ENCODE results near the gene KRTAP10-11. TPM values are rescaled to one million over a fixed set of nuclear protein-coding genes. Genes with fewer than 3 reads are reported as not detected.

KRTAP10-11 gene
- total RNA-seq, 1 donor from 2014 or later: not detected

- Histone ChIP-seq H2AFZ (ENCODE audit: low read depth, low read length) (no peak overlapping the region), H3K9ac (ENCODE audit: low read length) (no peak overlapping the region), H4K20me1 (ENCODE audit: insufficient read depth, low read length) (no peaks in the 10 kb centered on the region), H3K4me2 (ENCODE audit: low read length) (no peak overlapping the region), H3K79me2 (ENCODE audit: insufficient read depth, low read length) (no peaks in the 10 kb centered on the region), H3K4me3 (ENCODE audit: insufficient read depth, low read depth, low read length) (no peak overlapping the region), H3K9me3 (ENCODE audit: insufficient read depth, low read depth, low read length) (peaks cover 2% of the 10 kb centered on the region), H3K4me1 (ENCODE audit: insufficient read depth, low read length) (no peaks in the 10 kb centered on the region), H3K27ac (ENCODE audit: low read depth, low read length) (no peak overlapping the region), H3K27me3 (ENCODE audit: insufficient read depth, low read length) (peaks cover 5% of the 10 kb centered on the region), H3K36me3 (ENCODE audit: insufficient read depth, low read length) (no peaks in the 10 kb centered on the region)
- Mint-ChIP-seq H3K4me3 (ENCODE audit: unreplicated experiment) (no peak overlapping the region), H3K27ac (ENCODE audit: unreplicated experiment) (no peak overlapping the region), H3K27me3 (ENCODE audit: low read depth, unreplicated experiment) (peaks cover 32% of the 10 kb centered on the region), H3K36me3 (ENCODE audit: low read depth, unreplicated experiment) (no peaks in the 10 kb centered on the region), H3K4me1 (ENCODE audit: low read depth, unreplicated experiment) (peaks cover 4% of the 10 kb centered on the region), H3K9me3 (ENCODE audit: unreplicated experiment) (peaks cover 22% of the 10 kb centered on the region)
- DNase-seq (ENCODE audit: low read depth): no peak
- no peak for FAIRE-seq
- TF ChIP-seq CTCF (IDR thresholded peaks at IDR 0.05; ENCODE audit: insufficient read depth, low read depth, low read length): no peak
- TF ChIP-seq EZH2 (IDR thresholded peaks at IDR 0.05; ENCODE audit: insufficient read depth, low read length): no peak
Observed at GRCh38 chr21:44692798-44693512, 46.7 kb downstream of the KRTAP10-11 start.

- no peak for TF ChIP-seq CTCF (IDR thresholded peaks at IDR 0.05; ENCODE audit: insufficient read depth, low read depth, low read length)
- TF ChIP-seq EZH2 (IDR thresholded peaks at IDR 0.05; ENCODE audit: insufficient read depth, low read length): no peak
- no peak overlapping the region for H3K4me3 ChIP-seq (ENCODE audit: insufficient read depth, low read depth, low read length)
- no peak overlapping the region for H3K9ac ChIP-seq (ENCODE audit: low read length)
- H3K4me1 ChIP-seq (ENCODE audit: insufficient read depth, low read length): no peaks in the 10 kb centered on the region
- Mint-ChIP-seq H3K27me3 (ENCODE audit: low read depth, unreplicated experiment) (peaks cover 39% of the 10 kb centered on the region), H3K27ac (ENCODE audit: unreplicated experiment) (no peak overlapping the region), H3K9me3 (ENCODE audit: unreplicated experiment) (peaks cover 22% of the 10 kb centered on the region), H3K36me3 (ENCODE audit: low read depth, unreplicated experiment) (no peaks in the 10 kb centered on the region), H3K4me3 (ENCODE audit: unreplicated experiment) (no peak overlapping the region), H3K4me1 (ENCODE audit: low read depth, unreplicated experiment) (peaks cover 8% of the 10 kb centered on the region)
- no peak overlapping the region for H3K4me2 ChIP-seq (ENCODE audit: low read length)
- peaks cover 7% of the 10 kb centered on the region for H3K27me3 ChIP-seq (ENCODE audit: insufficient read depth, low read length)
- H3K27ac ChIP-seq (ENCODE audit: low read depth, low read length): no peak overlapping the region
- H3K36me3 ChIP-seq (ENCODE audit: insufficient read depth, low read length): no peaks in the 10 kb centered on the region
- DNase-seq (ENCODE audit: low read depth) (no peak), FAIRE-seq (no peak)
- H3K79me2 ChIP-seq (ENCODE audit: insufficient read depth, low read length): no peaks in the 10 kb centered on the region
- no peak overlapping the region for H2AFZ ChIP-seq (ENCODE audit: low read depth, low read length)
- peaks cover 2% of the 10 kb centered on the region for H3K9me3 ChIP-seq (ENCODE audit: insufficient read depth, low read depth, low read length)
- no peaks in the 10 kb centered on the region for H4K20me1 ChIP-seq (ENCODE audit: insufficient read depth, low read length)
Observed at GRCh38 chr21:44694776-44695175, 48.6 kb downstream of the KRTAP10-11 start.

- H3K27me3 Mint-ChIP-seq (ENCODE audit: low read depth, unreplicated experiment): peaks cover 40% of the 10 kb centered on the region
Observed at GRCh38 chr21:44695184-44695583, 49.0 kb downstream of the KRTAP10-11 start.

More at GRCh38 chr21:44695184-44695583, 49.0 kb downstream of the KRTAP10-11 start:
- H3K36me3 ChIP-seq (ENCODE audit: insufficient read depth, low read length): no peaks in the 10 kb centered on the region
- Mint-ChIP-seq H3K36me3 (ENCODE audit: low read depth, unreplicated experiment) (no peaks in the 10 kb centered on the region), H3K4me3 (ENCODE audit: unreplicated experiment) (no peak overlapping the region), H3K27ac (ENCODE audit: unreplicated experiment) (no peak overlapping the region), H3K9me3 (ENCODE audit: unreplicated experiment) (peaks cover 22% of the 10 kb centered on the region), H3K4me1 (ENCODE audit: low read depth, unreplicated experiment) (peaks cover 8% of the 10 kb centered on the region)
- no peaks in the 10 kb centered on the region for H4K20me1 ChIP-seq (ENCODE audit: insufficient read depth, low read length)
- H3K4me1 ChIP-seq (ENCODE audit: insufficient read depth, low read length): no peaks in the 10 kb centered on the region
- FAIRE-seq (no peak), DNase-seq (ENCODE audit: low read depth) (no peak)
- peaks cover 2% of the 10 kb centered on the region for H3K9me3 ChIP-seq (ENCODE audit: insufficient read depth, low read depth, low read length)
- no peak overlapping the region for H3K9ac ChIP-seq (ENCODE audit: low read length)
- no peak overlapping the region for H3K27ac ChIP-seq (ENCODE audit: low read depth, low read length)
- no peak overlapping the region for H2AFZ ChIP-seq (ENCODE audit: low read depth, low read length)
- peaks cover 10% of the 10 kb centered on the region for H3K27me3 ChIP-seq (ENCODE audit: insufficient read depth, low read length)
- TF ChIP-seq EZH2 (IDR thresholded peaks at IDR 0.05; ENCODE audit: insufficient read depth, low read length) (no peak), CTCF (IDR thresholded peaks at IDR 0.05; ENCODE audit: insufficient read depth, low read depth, low read length) (no peak)
- H3K4me3 ChIP-seq (ENCODE audit: insufficient read depth, low read depth, low read length): no peak overlapping the region
- no peaks in the 10 kb centered on the region for H3K79me2 ChIP-seq (ENCODE audit: insufficient read depth, low read length)
- H3K4me2 ChIP-seq (ENCODE audit: low read length): no peak overlapping the region

Measured in astrocyte (in vitro differentiated cells and primary cell).